ENCODE measurements around the gene SLC35A2.

Gene SLC35A2

DNA sequence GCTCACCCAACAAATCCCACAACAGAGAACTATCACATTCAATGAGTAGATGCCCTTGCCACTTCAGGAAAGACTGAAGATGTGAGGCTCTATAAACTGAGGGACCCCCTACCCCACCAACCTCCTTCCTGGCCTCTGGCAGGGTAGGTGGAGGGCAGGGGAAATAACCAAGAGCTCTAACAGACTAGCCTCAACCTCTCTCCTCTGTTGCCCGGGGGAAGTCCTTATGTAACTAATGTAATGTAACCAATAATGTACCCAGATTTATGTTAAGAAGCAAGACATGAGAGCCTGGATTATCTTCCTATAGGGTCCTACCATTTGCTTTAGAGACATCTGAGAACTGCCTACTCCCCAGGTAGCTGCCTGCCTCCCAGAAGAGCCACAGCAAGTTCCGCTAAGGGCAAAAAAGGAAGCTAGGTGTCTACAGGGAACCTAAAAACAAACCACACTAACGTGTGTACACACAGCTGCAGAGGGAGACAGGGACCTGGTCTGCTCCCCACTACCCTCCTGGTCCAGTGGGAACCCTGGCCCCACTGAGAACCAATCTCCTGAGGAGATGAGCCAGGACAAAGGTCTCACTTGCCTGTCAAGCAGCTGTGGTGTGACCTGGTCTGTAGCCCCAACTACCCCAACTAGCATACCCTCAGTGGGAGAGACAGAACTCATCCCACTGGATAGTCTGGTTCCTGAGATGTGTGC is 28.2 kb upstream of the SLC35A2 start:
- intact Hi-C loops (cut with DNase I; ENCODE audit: low total_unique reads): no loop called here
- TF ChIP-seq, protein P1, sequence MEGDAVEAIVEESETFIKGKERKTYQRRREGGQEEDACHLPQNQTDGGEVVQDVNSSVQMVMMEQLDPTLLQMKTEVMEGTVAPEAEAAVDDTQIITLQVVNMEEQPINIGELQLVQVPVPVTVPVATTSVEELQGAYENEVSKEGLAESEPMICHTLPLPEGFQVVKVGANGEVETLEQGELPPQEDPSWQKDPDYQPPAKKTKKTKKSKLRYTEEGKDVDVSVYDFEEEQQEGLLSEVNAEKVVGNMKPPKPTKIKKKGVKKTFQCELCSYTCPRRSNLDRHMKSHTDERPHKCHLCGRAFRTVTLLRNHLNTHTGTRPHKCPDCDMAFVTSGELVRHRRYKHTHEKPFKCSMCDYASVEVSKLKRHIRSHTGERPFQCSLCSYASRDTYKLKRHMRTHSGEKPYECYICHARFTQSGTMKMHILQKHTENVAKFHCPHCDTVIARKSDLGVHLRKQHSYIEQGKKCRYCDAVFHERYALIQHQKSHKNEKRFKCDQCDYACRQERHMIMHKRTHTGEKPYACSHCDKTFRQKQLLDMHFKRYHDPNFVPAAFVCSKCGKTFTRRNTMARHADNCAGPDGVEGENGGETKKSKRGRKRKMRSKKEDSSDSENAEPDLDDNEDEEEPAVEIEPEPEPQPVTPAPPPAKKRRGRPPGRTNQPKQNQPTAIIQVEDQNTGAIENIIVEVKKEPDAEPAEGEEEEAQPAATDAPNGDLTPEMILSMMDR (IDR thresholded peaks at IDR 0.05): no peak
- H3K27ac ChIP-seq: no peak overlapping the region
- H3K27me3 ChIP-seq: no peaks in the 10 kb centered on the region
- no peaks in the 10 kb centered on the region for H3K9me3 ChIP-seq
- no peak for DNase-seq
- peaks cover 0 to 33% (median 0%) of the 10 kb centered on the region in 3 donors for H3K36me3 ChIP-seq
- no peak overlapping the region for H3K4me3 ChIP-seq
- H3K4me1 ChIP-seq: peaks cover 0 to 13% (median 5%) of the 10 kb centered on the region in 4 donors

DNA sequence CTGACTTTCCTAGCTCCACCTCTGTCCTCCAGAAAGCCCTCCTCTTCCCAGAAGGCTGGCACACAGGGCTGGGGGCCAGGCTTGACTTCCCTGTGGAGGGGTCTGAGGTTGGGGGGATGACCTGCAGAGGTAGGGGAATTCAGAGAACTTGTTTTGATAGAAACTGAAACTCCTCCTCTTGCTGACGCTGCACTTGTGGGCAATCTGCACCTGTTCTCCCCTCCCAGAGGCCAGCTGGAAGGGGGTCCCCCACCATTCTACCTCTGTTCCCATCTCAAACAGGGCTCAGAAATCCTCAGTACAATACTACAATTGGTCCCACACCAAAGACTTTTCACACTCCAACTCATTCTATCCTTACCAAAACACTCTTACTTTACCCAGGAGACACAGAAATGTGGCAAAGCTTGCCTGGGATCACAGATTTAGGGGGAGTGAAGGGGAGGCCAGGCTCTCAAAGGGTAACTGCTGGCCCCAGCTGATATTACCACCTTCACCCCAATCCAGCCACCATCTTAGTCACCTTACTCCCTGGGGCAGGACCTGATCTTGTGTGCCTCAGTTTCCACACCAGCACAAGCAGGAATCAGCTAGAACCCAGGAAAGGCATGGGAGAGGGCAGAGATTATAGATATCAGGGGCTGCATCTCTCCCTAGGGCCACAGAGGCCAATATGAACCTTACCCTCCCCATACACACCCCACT is 27.4 kb upstream of the SLC35A2 start:
- TF ChIP-seq, protein P1 (IDR thresholded peaks at IDR 0.05): no peak
- Histone ChIP-seq H3K27ac (no peak overlapping the region), H3K36me3 (peaks cover 2 to 39% (median 8%) of the 10 kb centered on the region in 3 donors), H3K9me3 (no peaks in the 10 kb centered on the region), H3K4me1 (peaks cover 0 to 13% (median 5%) of the 10 kb centered on the region in 4 donors), H3K4me3 (no peak overlapping the region), H3K27me3 (no peaks in the 10 kb centered on the region)
- no peak for DNase-seq
- intact Hi-C loops (cut with DNase I; ENCODE audit: low total_unique reads): no loop called here

DNA sequence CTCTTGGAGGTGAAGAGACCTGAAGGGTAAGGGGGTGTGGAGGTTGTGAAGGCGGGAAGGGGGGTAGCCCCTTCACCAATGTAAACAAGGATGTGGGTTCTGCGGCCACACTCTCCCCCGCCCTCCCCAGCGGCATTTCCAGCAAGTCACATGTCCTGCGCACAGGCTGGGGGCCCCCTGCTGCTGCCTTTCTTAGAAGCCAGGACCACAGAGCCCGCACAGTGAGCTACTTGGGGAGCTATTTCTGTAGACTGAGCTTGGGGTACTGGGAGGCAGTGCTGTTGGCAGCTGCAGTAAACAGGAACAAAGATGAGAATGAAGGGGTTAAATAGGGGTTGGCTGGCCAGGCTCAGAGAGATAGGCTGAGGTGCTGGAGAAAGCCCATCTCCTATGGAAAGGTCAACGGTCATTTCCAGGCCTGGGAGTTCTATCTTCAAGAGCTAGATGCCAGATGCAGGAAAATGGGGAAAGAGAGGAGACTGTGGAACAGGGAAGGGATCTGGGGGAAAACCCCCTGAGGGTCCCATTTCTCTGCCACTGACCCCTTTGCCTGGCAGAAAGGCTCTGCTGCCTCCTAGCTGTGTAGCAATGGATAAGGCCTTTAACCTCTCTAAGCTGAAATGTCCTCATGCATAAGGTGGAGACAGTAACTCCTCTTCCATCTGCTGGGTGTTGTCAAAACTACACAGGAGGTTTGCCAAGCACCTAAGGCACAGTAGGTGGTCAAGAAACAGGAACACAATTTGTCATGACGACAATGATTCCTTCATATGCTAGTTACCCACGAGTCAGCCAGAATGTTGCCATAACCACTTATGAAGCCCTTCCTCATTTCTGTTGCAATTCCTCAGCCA is 25.8 kb upstream of the SLC35A2 start:
- intact Hi-C loops (cut with DNase I; ENCODE audit: low total_unique reads): no loop called here
- Histone ChIP-seq H3K9me3 (peaks cover 0 to 9% (median 0%) of the 10 kb centered on the region in 3 donors), H3K27ac (no peak overlapping the region), H3K4me3 (no peak overlapping the region), H3K27me3 (no peaks in the 10 kb centered on the region), H3K36me3 (peaks cover 4 to 41% (median 13%) of the 10 kb centered on the region in 3 donors), H3K4me1 (peaks cover 0 to 13% (median 5%) of the 10 kb centered on the region in 4 donors)
- DNase-seq: no peak
- TF ChIP-seq, protein P1 (IDR thresholded peaks at IDR 0.05): no peak

DNA sequence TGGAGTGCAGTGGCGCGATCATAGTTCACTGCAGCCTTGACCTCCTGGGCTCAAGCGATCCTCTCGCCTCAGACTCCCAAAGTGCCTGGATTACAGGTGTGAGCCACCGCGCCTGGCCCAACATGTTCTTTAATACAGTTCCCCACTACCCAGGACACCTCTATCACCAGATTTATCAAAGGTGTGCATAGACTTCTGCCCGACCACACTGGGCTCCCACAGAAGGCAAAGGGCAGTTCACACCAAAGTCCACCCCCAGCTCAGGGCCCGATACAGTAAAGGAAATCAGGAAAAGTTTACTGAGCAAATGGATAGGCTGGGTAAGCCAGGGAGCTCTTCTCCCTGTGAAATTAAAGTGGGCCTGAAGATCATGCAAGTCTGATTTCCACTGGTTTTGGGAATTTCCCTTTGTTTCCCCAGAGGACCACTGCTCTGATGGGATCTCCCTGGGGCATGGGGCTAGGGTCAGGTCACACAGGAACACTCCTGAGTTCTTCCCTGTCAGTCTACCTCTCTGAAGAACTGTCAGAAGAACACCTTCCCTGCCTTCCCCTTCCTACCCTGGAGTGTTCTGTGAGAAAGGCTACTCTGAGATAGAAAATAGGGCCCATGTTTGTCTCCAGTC is 25.1 kb upstream of the SLC35A2 start:
- peaks cover 0 to 10% (median 0%) of the 10 kb centered on the region in 3 donors for H3K9me3 ChIP-seq
- peaks cover 0 to 13% (median 5%) of the 10 kb centered on the region in 4 donors for H3K4me1 ChIP-seq
- TF ChIP-seq, protein P1 (IDR thresholded peaks at IDR 0.05): no peak
- intact Hi-C loops (cut with DNase I; ENCODE audit: low total_unique reads): no loop called here
- peaks cover 4 to 39% (median 13%) of the 10 kb centered on the region in 3 donors for H3K36me3 ChIP-seq
- H3K27me3 ChIP-seq: no peaks in the 10 kb centered on the region
- no peak overlapping the region for H3K4me3 ChIP-seq
- no peak for DNase-seq
- no peak overlapping the region for H3K27ac ChIP-seq

DNA sequence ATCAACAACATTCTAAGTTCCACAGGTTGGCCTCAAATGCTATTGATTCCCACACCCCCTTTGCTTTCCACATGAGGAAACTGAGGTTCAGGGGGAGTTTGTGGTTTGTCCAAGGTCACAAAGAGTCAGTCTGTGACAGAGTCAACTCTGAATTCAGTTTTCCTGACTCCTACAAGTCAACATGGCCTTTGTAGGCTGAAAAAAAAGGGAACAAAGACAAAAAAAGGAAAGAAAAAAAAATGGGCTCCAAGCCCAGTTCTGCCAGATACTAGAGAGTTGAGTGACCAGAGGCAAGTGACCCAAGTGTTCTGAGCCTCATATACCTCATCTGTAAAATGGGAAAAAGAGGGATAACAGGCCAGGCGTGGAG is 23.8 kb upstream of the SLC35A2 start:
- Histone ChIP-seq H3K36me3 (peaks cover 4 to 44% (median 13%) of the 10 kb centered on the region in 3 donors), H3K4me3 (no peak overlapping the region), H3K27ac (no peak overlapping the region), H3K9me3 (peaks cover 0 to 10% (median 0%) of the 10 kb centered on the region in 3 donors), H3K4me1 (peaks cover 0 to 11% (median 2%) of the 10 kb centered on the region in 4 donors), H3K27me3 (no peaks in the 10 kb centered on the region)
- intact Hi-C loops (cut with DNase I; ENCODE audit: low total_unique reads): no loop called here
- TF ChIP-seq, protein P1 (IDR thresholded peaks at IDR 0.05): no peak
- no peak for DNase-seq

Data from tibial artery (tissue), 4 donors.